Loucy (cell line): ENCODE measurements around the gene S100A11.

ENCODE experiments used
- H2AFZ ChIP-seq: fragments of 200-600 bp; sonication (generic); 2 replicates; pipeline ENCODE4 v1.6.0; 2016; ENCODE audit warnings: antibody characterized with exemption, mild to moderate bottlenecking, low read length, moderate library complexity
- H3F3A ChIP-seq: fragments of 200-600 bp; 2 replicates; pipeline ENCODE4 v1.6.0; 2016; ENCODE audit warnings: antibody characterized with exemption, low read depth, mild to moderate bottlenecking
- H3K27me3 ChIP-seq: fragments of 200-600 bp; sonication (generic); 2 replicates; pipeline ENCODE4 v1.6.1; 2014; ENCODE audit warnings: low read length, mild to moderate bottlenecking; ENCODE audit not compliant: insufficient read depth, poor library complexity, severe bottlenecking
- H3K36me3 ChIP-seq: fragments of 200-600 bp; sonication (generic); 2 replicates; pipeline ENCODE4 v1.6.1; 2016; ENCODE audit warnings: low read length; ENCODE audit not compliant: insufficient read depth
- H3K4me1 ChIP-seq: fragments of 200-600 bp; sonication (generic); 2 replicates; pipeline ENCODE4 v1.5.1; 2014; ENCODE audit warnings: low read length, mild to moderate bottlenecking; ENCODE audit not compliant: insufficient read depth, poor library complexity, severe bottlenecking
- H3K4me2 ChIP-seq: fragments of 200-600 bp; sonication (generic); 2 replicates; pipeline ENCODE4 v1.6.0; 2014; ENCODE audit warnings: antibody characterized with exemption, low read length, low read depth, mild to moderate bottlenecking; ENCODE audit not compliant: poor library complexity, severe bottlenecking
- H3K4me3 ChIP-seq: fragments of 200-600 bp; sonication (generic); 2 replicates; pipeline ENCODE4 v1.5.1; 2014; ENCODE audit warnings: low read length, mild to moderate bottlenecking, mixed read lengths; ENCODE audit not compliant: poor library complexity, severe bottlenecking
- H3K79me2 ChIP-seq: fragments of 200-600 bp; sonication (generic); 2 replicates; pipeline ENCODE4 v1.6.1; 2014; ENCODE audit warnings: low read length; ENCODE audit not compliant: insufficient read depth
- H3K9ac ChIP-seq: fragments of 200-600 bp; sonication (generic); 2 replicates; pipeline ENCODE4 v1.6.0; 2014; ENCODE audit warnings: mild to moderate bottlenecking, low read depth, low read length, moderate library complexity; ENCODE audit not compliant: poor library complexity, severe bottlenecking
- H3K9me2 ChIP-seq: fragments of 200-600 bp; sonication (generic); replicated peaks from 2 replicates; pipeline ENCODE4 v1.6.1; 2016; ENCODE audit warnings: low read depth, low read length, mixed read lengths
- H3K9me3 ChIP-seq: fragments of 200-600 bp; sonication (generic); 2 replicates; pipeline ENCODE4 v1.6.1; 2014; ENCODE audit warnings: mild to moderate bottlenecking, antibody characterized with exemption, low read length, low read depth; ENCODE audit not compliant: insufficient read depth
- H4K20me1 ChIP-seq: fragments of 200-600 bp; sonication (generic); 2 replicates; pipeline ENCODE4 v1.6.0; 2014; ENCODE audit warnings: antibody characterized with exemption, low read length, mild to moderate bottlenecking; ENCODE audit not compliant: insufficient read depth, poor library complexity, severe bottlenecking
- EZH2phosphoT487 ChIP-seq: fragments of 200-600 bp; IDR thresholded peaks from 2 replicates; pipeline ENCODE4 v1.6.1; 2018; ENCODE audit warnings: antibody characterized with exemption, mild to moderate bottlenecking, moderate library complexity, borderline replicate concordance
- TF ChIP-seq, protein P1 (sequence below): fragments of 200-600 bp; sonication (generic); conservative IDR thresholded peaks from 2 replicates; pipeline ENCODE4 v1.5.1; 2014; ENCODE audit warnings: mild to moderate bottlenecking, antibody characterized with exemption, low read length

Gene S100A11

DNA sequence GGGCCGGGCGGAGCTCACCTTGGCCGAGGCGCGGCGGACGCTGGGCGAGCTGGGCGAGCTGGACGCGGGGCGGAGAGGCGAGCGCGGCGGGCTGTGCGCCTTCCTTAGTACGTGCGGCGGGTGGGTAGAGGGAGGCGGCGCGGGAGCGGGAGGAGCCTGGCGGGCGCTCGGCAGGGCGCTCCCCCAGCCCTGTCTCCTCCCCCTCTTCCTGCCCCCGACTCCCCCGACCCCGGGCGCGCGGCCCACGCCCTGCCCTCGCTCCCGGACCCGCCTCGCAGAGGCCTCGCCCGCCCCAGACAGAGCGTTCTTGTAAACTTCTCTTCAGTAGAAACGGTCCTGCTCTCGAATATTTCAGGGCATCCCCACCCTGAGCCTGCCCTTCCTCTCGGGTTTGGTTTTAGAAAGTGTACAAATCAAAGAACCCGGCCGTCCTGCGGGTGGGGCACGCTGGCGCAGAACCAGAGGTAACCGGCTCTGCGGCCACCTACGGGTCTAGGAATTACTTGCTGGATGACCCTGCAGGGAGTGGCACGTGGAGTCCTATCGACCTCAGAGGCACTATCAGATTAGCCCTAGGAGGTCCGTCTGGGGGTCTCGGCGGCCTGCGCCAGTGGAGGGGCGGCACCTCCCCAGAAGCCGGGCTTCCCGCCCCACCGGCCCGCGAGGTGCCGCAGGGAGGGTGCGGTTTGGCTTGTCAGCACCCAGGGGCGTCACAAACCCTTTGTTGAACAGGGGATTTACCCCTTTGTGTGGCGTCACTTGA is 42.9 kb downstream of the S100A11 start, which contains the start of gene S100A10:
TSS of gene S100A10 (minus strand) at position 126 of the 763 bp plus-strand sequence. CDS start 7,629 bp downstream, outside the sequence.
- no peaks in the 10 kb centered on the region for H3K27me3 ChIP-seq
- peak within 1 kb of the TSS; percentile 97 for H3K4me2 ChIP-seq
- peak within 1 kb of the TSS; percentile 97 for H2AFZ ChIP-seq
- no peaks in the 10 kb centered on the region for H3K36me3 ChIP-seq
- no peak for TF ChIP-seq EZH2phosphoT487
- TF ChIP-seq, protein P1, sequence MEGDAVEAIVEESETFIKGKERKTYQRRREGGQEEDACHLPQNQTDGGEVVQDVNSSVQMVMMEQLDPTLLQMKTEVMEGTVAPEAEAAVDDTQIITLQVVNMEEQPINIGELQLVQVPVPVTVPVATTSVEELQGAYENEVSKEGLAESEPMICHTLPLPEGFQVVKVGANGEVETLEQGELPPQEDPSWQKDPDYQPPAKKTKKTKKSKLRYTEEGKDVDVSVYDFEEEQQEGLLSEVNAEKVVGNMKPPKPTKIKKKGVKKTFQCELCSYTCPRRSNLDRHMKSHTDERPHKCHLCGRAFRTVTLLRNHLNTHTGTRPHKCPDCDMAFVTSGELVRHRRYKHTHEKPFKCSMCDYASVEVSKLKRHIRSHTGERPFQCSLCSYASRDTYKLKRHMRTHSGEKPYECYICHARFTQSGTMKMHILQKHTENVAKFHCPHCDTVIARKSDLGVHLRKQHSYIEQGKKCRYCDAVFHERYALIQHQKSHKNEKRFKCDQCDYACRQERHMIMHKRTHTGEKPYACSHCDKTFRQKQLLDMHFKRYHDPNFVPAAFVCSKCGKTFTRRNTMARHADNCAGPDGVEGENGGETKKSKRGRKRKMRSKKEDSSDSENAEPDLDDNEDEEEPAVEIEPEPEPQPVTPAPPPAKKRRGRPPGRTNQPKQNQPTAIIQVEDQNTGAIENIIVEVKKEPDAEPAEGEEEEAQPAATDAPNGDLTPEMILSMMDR = no peak
- peak within 1 kb of the TSS; percentile 82 for H3K4me3 ChIP-seq
- H4K20me1 ChIP-seq = no peaks in the 10 kb centered on the region
- H3F3A ChIP-seq = peaks cover 9% of the 10 kb centered on the region; the same call in 1 of the 2 replicates
- H3K9me3 ChIP-seq = no peaks in the 10 kb centered on the region
- H3K4me1 ChIP-seq = peaks cover 46% of the 10 kb centered on the region
- peak within 1 kb of the TSS; percentile 83 for H3K9ac ChIP-seq
- peaks cover 46% of the 10 kb centered on the region for H3K79me2 ChIP-seq
- H3K9me2 ChIP-seq = no peaks in the 10 kb centered on the region

DNA sequence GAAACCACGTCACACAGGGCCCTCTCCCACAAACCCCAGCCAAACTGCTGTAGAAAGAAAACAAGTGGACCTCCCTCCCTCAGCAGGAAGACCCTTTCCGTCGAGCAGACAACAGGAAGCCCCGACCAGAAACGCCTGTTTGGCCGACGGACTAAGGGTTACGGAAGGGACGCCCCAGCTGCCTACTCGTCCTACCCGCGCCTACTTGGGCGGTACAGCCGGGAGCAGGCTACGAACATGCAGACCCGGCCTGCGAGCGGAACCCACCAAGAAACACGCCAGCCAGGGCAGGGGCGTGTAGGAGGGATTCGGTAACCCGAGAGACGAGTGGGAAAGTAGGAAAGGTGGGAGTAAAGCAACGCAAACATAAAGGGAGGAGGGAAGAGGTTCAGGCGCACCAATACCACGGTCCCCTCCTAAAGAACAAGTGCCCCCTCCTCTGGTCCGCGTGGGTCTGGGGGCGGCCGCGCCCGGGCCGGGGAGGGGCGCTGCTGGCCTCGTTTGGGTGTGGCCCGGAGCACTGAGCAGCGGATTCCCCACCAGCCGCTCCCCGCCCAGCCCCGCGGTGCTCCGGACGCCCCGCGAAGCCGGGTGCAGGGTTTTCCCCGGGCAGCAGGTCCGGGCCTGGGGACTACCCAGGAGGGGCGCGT is 43.6 kb downstream of the S100A11 start:
- peak overlapping the region; percentile 97 for H3K4me2 ChIP-seq
- peaks cover 9% of the 10 kb centered on the region; the same call in 1 of the 2 replicates for H3F3A ChIP-seq
- peak overlapping the region; percentile 82 for H3K4me3 ChIP-seq
- H3K9me2 ChIP-seq = no peaks in the 10 kb centered on the region
- H3K9me3 ChIP-seq = no peaks in the 10 kb centered on the region
- H3K9ac ChIP-seq = peak overlapping the region; percentile 83
- peaks cover 53% of the 10 kb centered on the region for H3K79me2 ChIP-seq
- TF ChIP-seq EZH2phosphoT487 = no peak
- TF ChIP-seq, protein P1 = no peak
- no peaks in the 10 kb centered on the region for H3K36me3 ChIP-seq
- peaks cover 50% of the 10 kb centered on the region for H3K4me1 ChIP-seq
- peak overlapping the region; percentile 97 for H2AFZ ChIP-seq
- H4K20me1 ChIP-seq = no peaks in the 10 kb centered on the region
- no peaks in the 10 kb centered on the region for H3K27me3 ChIP-seq

DNA sequence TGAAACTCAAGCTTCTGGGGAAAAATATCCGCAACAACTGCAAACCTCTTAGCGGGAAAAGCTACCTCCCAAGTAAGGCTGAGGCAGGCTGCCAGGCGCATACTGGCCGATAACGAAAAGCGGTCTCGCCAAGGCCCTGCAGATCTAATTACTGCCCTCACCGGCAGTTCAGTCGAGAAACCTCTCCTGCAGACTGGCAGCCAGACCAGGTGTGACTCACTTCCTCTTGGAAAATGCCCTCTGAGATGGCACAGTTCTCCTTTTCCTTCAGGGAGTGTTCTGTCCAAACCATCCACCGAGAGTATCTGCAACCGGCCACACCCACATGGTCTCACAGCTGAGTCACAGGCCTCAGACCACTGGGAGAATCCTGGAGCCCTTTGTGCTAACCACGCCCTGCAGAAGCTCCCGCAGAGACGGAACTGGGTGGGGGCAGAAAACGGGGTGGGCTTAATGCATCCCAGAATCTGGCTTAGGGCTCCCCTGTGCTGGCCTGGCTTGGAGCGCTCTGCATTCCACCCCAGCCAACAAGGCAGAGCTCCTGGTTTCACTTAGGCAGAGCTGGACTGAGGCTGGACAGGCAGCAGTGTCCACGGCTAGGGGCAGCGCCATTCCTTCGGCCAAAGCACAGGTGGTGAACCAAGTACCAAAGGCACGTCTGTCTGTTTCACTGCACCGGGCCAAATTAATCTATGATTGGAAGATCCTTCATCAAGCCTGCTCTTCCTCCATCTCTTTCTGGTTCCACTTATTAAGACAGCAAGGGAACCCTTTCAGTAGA is 44.3 kb downstream of the S100A11 start:
- Histone ChIP-seq H3K4me3 (peak overlapping the region; percentile 82), H3K79me2 (peaks cover 60% of the 10 kb centered on the region), H3F3A (peaks cover 9% of the 10 kb centered on the region; the same call in 1 of the 2 replicates), H3K4me2 (peak overlapping the region; percentile 97), H2AFZ (peak overlapping the region; percentile 97), H3K27me3 (no peaks in the 10 kb centered on the region), H4K20me1 (no peaks in the 10 kb centered on the region), H3K36me3 (no peaks in the 10 kb centered on the region), H3K9me3 (no peaks in the 10 kb centered on the region), H3K9me2 (no peaks in the 10 kb centered on the region), H3K9ac (peak overlapping the region; percentile 83), H3K4me1 (peaks cover 50% of the 10 kb centered on the region)
- TF ChIP-seq EZH2phosphoT487 = no peak
- TF ChIP-seq, protein P1 = no peak
